GM12892 (cell line): Measurements from ENCODE around the gene SLC22A5.

Experiments
- POLR2A ChIP-seq: IDR thresholded peaks from 2 replicates; pipeline ENCODE4 v1.6.1; 2011; ENCODE audit warnings: low read depth, low read length, control low read depth
- POLR2AphosphoS5 ChIP-seq: IDR thresholded peaks from 2 replicates; pipeline ENCODE4 v1.6.1; 2011; ENCODE audit warnings: low read depth, low read length, control low read depth
- TAF1 ChIP-seq: IDR thresholded peaks from 2 replicates; pipeline ENCODE4 v1.6.1; 2011; ENCODE audit warnings: low read depth, mild to moderate bottlenecking, control low read depth, low read length, borderline replicate concordance

GRCh38 chr5:132339502-132339901, 30.0 kb upstream of the SLC22A5 start:
- no peak for TF ChIP-seq POLR2A
- TF ChIP-seq POLR2AphosphoS5 = no peak
- TF ChIP-seq TAF1 = no peak
